GM11168 (cell line): ENCODE measurements around the gene LOC101059915.
"Not testable (repeated sequence)": the region's sequence is repeated elsewhere in the genome, so short reads cannot be mapped to it uniquely, and the experiment has no call there.

ENCODE experiments used
- in situ Hi-C: fragments of 300-500 bp; cut with MboI; formaldehyde crosslinking; loops from one replicate; pipeline ENCODE4 v1.12.0; 2022; ENCODE audit warnings: low sequenced_read_pairs; ENCODE audit not compliant: unreplicated experiment

Gene LOC101059915

GRCh38 chrX:71669492-71669891 lies 2.1 kb downstream of the LOC101059915 start:
- in situ Hi-C loops = loop anchor here (25.0 kb wide), 1 partner anchor 118 kb away; no protein-coding TSS in a partner anchor

GRCh38 chrX:71669947-71670346 lies 2.6 kb downstream of the LOC101059915 start:
- in situ Hi-C loops = loop anchor here (25.0 kb wide), 1 partner anchor 117 kb away; no protein-coding TSS in a partner anchor

- in situ Hi-C loops = loop anchor here (25.0 kb wide), 1 partner anchor 116 kb away; no protein-coding TSS in a partner anchor
Observed at GRCh38 chrX:71671043-71671780, 3.9 kb downstream of the LOC101059915 start.

GRCh38 chrX:71671938-71672337 lies 4.6 kb downstream of the LOC101059915 start:
- in situ Hi-C loops = loop anchor here (25.0 kb wide), 1 partner anchor 115 kb away; no protein-coding TSS in a partner anchor

GRCh38 chrX:71675636-71676035 lies 8.3 kb downstream of the LOC101059915 start:
- in situ Hi-C loops = not testable (repeated sequence)

GRCh38 chrX:71676068-71676795 lies 8.9 kb downstream of the LOC101059915 start:
- in situ Hi-C loops = not testable (repeated sequence)

GRCh38 chrX:71677195-71677594 lies 9.8 kb downstream of the LOC101059915 start:
- in situ Hi-C loops = not testable (repeated sequence)

GRCh38 chrX:71679575-71680207 lies 12.3 kb downstream of the LOC101059915 start:
- in situ Hi-C loops = no loop called here

- in situ Hi-C loops = not testable (repeated sequence)
Observed at GRCh38 chrX:71696641-71697465, 29.5 kb downstream of the LOC101059915 start.

GRCh38 chrX:71697466-71698298 lies 30.3 kb downstream of the LOC101059915 start:
- in situ Hi-C loops = not testable (repeated sequence)

GRCh38 chrX:71698299-71699022 lies 31.1 kb downstream of the LOC101059915 start:
- in situ Hi-C loops = not testable (repeated sequence)

- in situ Hi-C loops = not testable (repeated sequence)
Observed at GRCh38 chrX:71699023-71699344, 31.6 kb downstream of the LOC101059915 start.

- in situ Hi-C loops = not testable (repeated sequence)
Observed at GRCh38 chrX:71702853-71703252, 35.5 kb downstream of the LOC101059915 start.

GRCh38 chrX:71714064-71714463 lies 46.7 kb downstream of the LOC101059915 start:
- in situ Hi-C loops = not testable (repeated sequence)

- in situ Hi-C loops = not testable (repeated sequence)
Observed at GRCh38 chrX:71715551-71715950, 48.2 kb downstream of the LOC101059915 start.

- in situ Hi-C loops = not testable (repeated sequence)
Observed at GRCh38 chrX:71716323-71716722, 49.0 kb downstream of the LOC101059915 start.

- in situ Hi-C loops = not testable (repeated sequence)
Observed at GRCh38 chrX:71718185-71718584, 50.8 kb downstream of the LOC101059915 start, which contains the start of gene CXorf49. Gene CXorf49 (minus strand): TSS chrX:71718285. CDS start chrX:71718151, 134 bp downstream.

- in situ Hi-C loops = not testable (repeated sequence)
Observed at GRCh38 chrX:71719195-71719594, 51.8 kb downstream of the LOC101059915 start.
